H1 (cell line): ENCODE results near the gene GPSM1. TPM values are rescaled to one million over a fixed set of nuclear protein-coding genes. Genes with fewer than 3 reads are reported as not detected.
"Not testable (repeated sequence)": the region's sequence is repeated elsewhere in the genome, so short reads cannot be mapped to it uniquely, and the experiment has no call there.

ENCODE experiments used
- CTCF ChIA-PET: fragments of 300-600 bp; sonication (Branson Sonifier 250); formaldehyde crosslinking; loops from one replicate; lab custom pipeline; 2021; ENCODE audit not compliant: partially characterized antibody; lab: Charles Lee
- POLR2A ChIA-PET: fragments of 300-600 bp; sonication (Branson Sonifier 250); formaldehyde crosslinking; loops from one replicate; lab custom pipeline; 2021; ENCODE audit warnings: inconsistent platforms; ENCODE audit not compliant: partially characterized antibody; lab: Charles Lee
- DNase-seq, 2 experiments: peaks; one replicate each; pipeline versions ENCODE4 v3.0.0 to v3.0.0-alpha.2; 2010 to 2022; ENCODE audit warnings: low spot score in 2 of 2, low read depth in 1 of 2, mixed read lengths in 1 of 2
- FAIRE-seq: peaks from 2 replicates; lab custom pipeline; 2011; peaks lifted over from hg19 to GRCh38; lab: Jason Lieb, UNC
- H2AFZ ChIP-seq: 2 replicates; pipeline ENCODE4 v1.8.1; 2012; ENCODE audit warnings: low read length, inconsistent platforms
- H2AK5ac ChIP-seq: 2 replicates; pipeline ENCODE4 v1.6.1; 2013; ENCODE audit warnings: low read depth, low read length
- H2BK120ac ChIP-seq: replicated peaks from 2 replicates; pipeline ENCODE3; 2013; ENCODE audit warnings: low read depth, low read length, inconsistent platforms
- H2BK12ac ChIP-seq: 2 replicates; pipeline ENCODE4 v1.6.1; 2013; ENCODE audit warnings: low read depth, low read length
- H2BK15ac ChIP-seq: 2 replicates; pipeline ENCODE4 v1.6.1; 2013; ENCODE audit warnings: low read length
- H2BK20ac ChIP-seq: 2 replicates; pipeline ENCODE4 v1.6.1; 2013; ENCODE audit warnings: low read length
- H2BK5ac ChIP-seq: 2 replicates; pipeline ENCODE4 v1.6.1; 2013; ENCODE audit warnings: low read depth, low read length
- H3K14ac ChIP-seq: 2 replicates; pipeline ENCODE4 v1.6.1; 2013; ENCODE audit warnings: inconsistent platforms; ENCODE audit not compliant: insufficient read length
- H3K18ac ChIP-seq: 2 replicates; pipeline ENCODE4 v1.6.1; 2013; ENCODE audit warnings: low read length; ENCODE audit errors: extremely low read depth
- H3K23ac ChIP-seq: 2 replicates; pipeline ENCODE4 v1.6.1; 2013; ENCODE audit warnings: inconsistent platforms; ENCODE audit not compliant: insufficient read length
- H3K23me2 ChIP-seq: 2 replicates; pipeline ENCODE4 v1.6.1; 2013; ENCODE audit warnings: low read depth, low read length
- H3K27ac ChIP-seq: 2 replicates; pipeline ENCODE4 v1.6.1; 2011; ENCODE audit warnings: low read depth, low read length, inconsistent platforms
- H3K27me3 ChIP-seq, 4 experiments: replicated peaks in 1 of 4; 1 replicate in 1 of 4; 2 replicates in 3 of 4; pipeline versions ENCODE4 v1.6.1 to v1.8.1; 2011 to 2013; ENCODE audit warnings: low read length in 3 of 4, mild to moderate bottlenecking in 3 of 4, inconsistent platforms in 2 of 4, mixed read lengths in 2 of 4, moderate library complexity in 1 of 4; ENCODE audit not compliant: control insufficient read depth in 3 of 4, insufficient read depth in 3 of 4; ENCODE audit errors: extremely low read depth in 1 of 4
- H3K36me3 ChIP-seq, 4 experiments: 2 replicates each; pipeline versions ENCODE4 v1.6.1 to v1.8.1; 2011 to 2013; ENCODE audit warnings: mild to moderate bottlenecking in 4 of 4, low read length in 3 of 4, moderate library complexity in 2 of 4, control low read depth in 1 of 4, inconsistent platforms in 1 of 4; ENCODE audit not compliant: insufficient read depth in 4 of 4, control insufficient read depth in 2 of 4
- H3K4ac ChIP-seq: replicated peaks from 2 replicates; pipeline ENCODE3; 2013; ENCODE audit warnings: low read length, low read depth, mixed read lengths, inconsistent platforms; ENCODE audit not compliant: insufficient read length
- H3K4me1 ChIP-seq, 4 experiments: replicated peaks in 1 of 4; 1 replicate in 1 of 4; 2 replicates in 3 of 4; pipeline versions ENCODE4 v1.6.1 to v1.8.1; 2011 to 2013; ENCODE audit warnings: low read length in 3 of 4, inconsistent platforms in 2 of 4, mixed read lengths in 1 of 4; ENCODE audit not compliant: insufficient read depth in 4 of 4, control insufficient read depth in 3 of 4
- H3K4me2 ChIP-seq, 2 experiments: 2 replicates each; pipeline versions ENCODE4 v1.6.1 to v1.8.1; 2011 to 2013; ENCODE audit warnings: low read depth in 2 of 2, low read length in 2 of 2, control low read depth in 1 of 2, inconsistent platforms in 1 of 2, mild to moderate bottlenecking in 1 of 2; ENCODE audit not compliant: insufficient read depth in 1 of 2
- H3K4me3 ChIP-seq, 4 experiments: fragments of 200-600, 300-600 bp in 1 of 4; sonication (generic), shearing (Covaris generic), sonication (Bioruptor Twin) in 1 of 4; 2 replicates each; pipeline versions ENCODE4 v1.5.1 to v1.8.1; 2011 to 2016; ENCODE audit warnings: low read length in 4 of 4, low read depth in 3 of 4, control low read depth in 2 of 4, inconsistent platforms in 2 of 4, mild to moderate bottlenecking in 2 of 4, mixed read lengths in 1 of 4, moderate library complexity in 1 of 4; ENCODE audit not compliant: insufficient read depth in 2 of 4; ENCODE audit errors: extremely low read depth in 1 of 4
- H3K56ac ChIP-seq: replicated peaks from 2 replicates; pipeline ENCODE3; 2013; ENCODE audit warnings: low read depth, mild to moderate bottlenecking, mixed read lengths, low read length, inconsistent platforms; ENCODE audit not compliant: insufficient read length
- H3K79me1 ChIP-seq: 2 replicates; pipeline ENCODE4 v1.6.1; 2013; ENCODE audit warnings: low read depth, low read length, control low read depth
- H3K79me2 ChIP-seq, 2 experiments: 2 replicates each; pipeline versions ENCODE4 v1.6.1 to v1.8.1; 2012 to 2013; ENCODE audit warnings: low read length in 2 of 2, mild to moderate bottlenecking in 2 of 2, inconsistent platforms in 1 of 2; ENCODE audit not compliant: insufficient read depth in 2 of 2, control insufficient read depth in 1 of 2
- H3K9ac ChIP-seq, 4 experiments: replicated peaks in 1 of 4; 1 replicate in 1 of 4; 2 replicates in 3 of 4; pipeline versions ENCODE4 v1.6.1 to v1.8.1; 2011 to 2013; ENCODE audit warnings: low read depth in 3 of 4, low read length in 3 of 4, control low read depth in 2 of 4, mild to moderate bottlenecking in 2 of 4, moderate library complexity in 2 of 4, inconsistent platforms in 1 of 4; ENCODE audit errors: extremely low read depth in 1 of 4
- H3K9me3 ChIP-seq, 2 experiments: 2 replicates each; pipeline versions ENCODE4 v1.6.1 to v1.8.1; 2012 to 2013; ENCODE audit warnings: mild to moderate bottlenecking in 2 of 2, moderate library complexity in 2 of 2, control low read depth in 1 of 2, inconsistent platforms in 1 of 2, low read depth in 1 of 2, low read length in 1 of 2, mixed read lengths in 1 of 2; ENCODE audit not compliant: insufficient read depth in 2 of 2
- H4K20me1 ChIP-seq, 2 experiments: replicated peaks in 1 of 2; 2 replicates each; pipeline versions ENCODE3 to v1.8.1; 2011 to 2013; ENCODE audit warnings: inconsistent platforms in 2 of 2, low read length in 2 of 2, mild to moderate bottlenecking in 1 of 2; ENCODE audit not compliant: insufficient read depth in 2 of 2, control insufficient read depth in 1 of 2
- H4K5ac ChIP-seq: 2 replicates; pipeline ENCODE4 v1.6.1; 2013; ENCODE audit warnings: low read length, low read depth, mixed read lengths, inconsistent platforms; ENCODE audit not compliant: insufficient read length
- H4K8ac ChIP-seq: 2 replicates; pipeline ENCODE4 v1.8.0; 2013; ENCODE audit warnings: mild to moderate bottlenecking, moderate library complexity, low read length, inconsistent platforms; ENCODE audit not compliant: insufficient read depth; ENCODE audit errors: extremely low read depth
- H4K91ac ChIP-seq: replicated peaks from 2 replicates; pipeline ENCODE3; 2013; ENCODE audit warnings: low read length, mixed read lengths, inconsistent platforms; ENCODE audit not compliant: insufficient read length
- polyA plus RNA-seq, 7 experiments: library from polyadenylated mRNA; depleted of rRNA in 3 of 7; stranded (reverse) in 5 of 7; unstranded in 2 of 7; fragments of >200 nt in 5 of 7; fragments of 200-250 nt in 2 of 7; gene quantifications; 1 replicate in 5 of 7; 2 replicates in 1 of 7; 4 replicates in 1 of 7; pipeline versions ENCODE4 v1.2.1 to v1.2.3, GENCODE V29; 2011 to 2013; ENCODE audit warnings: missing spikeins in 2 of 7, mixed read lengths in 2 of 7
- total RNA-seq: library from RNA; stranded (reverse); fragmentation: NEBNext Ultra II Directional; extraction: Animal tissue kit (Norgen Biotek cat#: 25700); gene quantifications from 2 replicates; pipeline ENCODE4 v1.2.1, GENCODE V29; 2021

GPSM1 gene
- total and polyA plus RNA-seq, 2 of the 8 experiments (the other 6 are each of a cell fraction or from before 2014, with no cell fraction given), result 12.8 to 18.0 TPM

DNA sequence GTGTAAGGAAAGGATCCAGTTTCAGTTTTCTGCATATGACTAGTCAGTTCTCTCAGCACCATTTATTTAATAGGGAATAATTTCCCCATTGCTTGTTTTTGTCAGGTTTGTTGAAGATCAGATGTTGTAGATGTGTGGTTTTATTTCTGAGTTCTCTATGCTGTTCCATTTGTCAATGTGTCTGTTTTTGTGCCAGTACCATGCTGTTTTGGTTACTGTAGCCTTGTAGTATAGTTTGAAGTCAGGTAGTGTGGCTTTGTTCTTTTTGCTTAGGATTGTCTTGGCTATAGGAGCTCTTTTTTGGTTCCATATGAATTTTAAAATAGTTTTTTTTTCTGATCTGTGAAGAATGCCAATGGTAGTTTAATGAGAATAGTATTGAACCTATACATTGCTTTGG lies 6.4 kb upstream of the GPSM1 start:
- H2BK15ac ChIP-seq, H2BK5ac ChIP-seq, H4K20me1 ChIP-seq, H2BK12ac ChIP-seq, H3K23ac ChIP-seq, H3K9me3 ChIP-seq, H3K79me1 ChIP-seq, H2AK5ac ChIP-seq, H2BK20ac ChIP-seq, H2BK120ac ChIP-seq, H3K36me3 ChIP-seq, H3K23me2 ChIP-seq, H3K56ac ChIP-seq, DNase-seq, POLR2A ChIA-PET, H3K27me3 ChIP-seq, H4K5ac ChIP-seq, H3K4me1 ChIP-seq, H4K8ac ChIP-seq, FAIRE-seq, H4K91ac ChIP-seq, H3K4me2 ChIP-seq, H3K27ac ChIP-seq, H3K18ac ChIP-seq, H3K79me2 ChIP-seq, H3K4me3 ChIP-seq, H3K4ac ChIP-seq, H3K9ac ChIP-seq, H2AFZ ChIP-seq, H3K14ac ChIP-seq: not testable (repeated sequence)
- CTCF ChIA-PET, result interaction anchor here (0.6 to 1.0 kb wide), 2 partner anchors 37 to 268 kb away, joined by 3 read pairs; no protein-coding TSS in a partner anchor
